GM15510 (cell line): ENCODE data around the gene PHTF2.

Experiments
- POLR2A ChIP-seq: IDR thresholded peaks from 3 replicates; pipeline ENCODE4 v1.6.1; 2011; ENCODE audit warnings: borderline replicate concordance; ENCODE audit not compliant: insufficient read length; ENCODE audit errors: extremely low read depth

The PHTF2 gene

GRCh38 chr7:77879272-77879671, 80.7 kb downstream of the PHTF2 start:
- TF ChIP-seq POLR2A, result no peak

GRCh38 chr7:77881871-77882270, 83.3 kb downstream of the PHTF2 start:
- TF ChIP-seq POLR2A, result no peak

GRCh38 chr7:77885155-77885554, 86.6 kb downstream of the PHTF2 start:
- no peak for TF ChIP-seq POLR2A

- no peak for TF ChIP-seq POLR2A
Measured at GRCh38 chr7:77887567-77887966, 89.0 kb downstream of the PHTF2 start.

GRCh38 chr7:77888998-77889397, 90.4 kb downstream of the PHTF2 start:
- no peak for TF ChIP-seq POLR2A

- TF ChIP-seq POLR2A, result no peak
Measured at GRCh38 chr7:77893813-77894212, 95.2 kb downstream of the PHTF2 start.

- TF ChIP-seq POLR2A, result no peak
Measured at GRCh38 chr7:77894574-77895091, 96.1 kb downstream of the PHTF2 start.

GRCh38 chr7:77895905-77896304, 97.3 kb downstream of the PHTF2 start:
- TF ChIP-seq POLR2A, result no peak

GRCh38 chr7:77897004-77897547, 98.5 kb downstream of the PHTF2 start:
- TF ChIP-seq POLR2A, result no peak

GRCh38 chr7:77899516-77899915, 100.9 kb downstream of the PHTF2 start:
- no peak for TF ChIP-seq POLR2A

GRCh38 chr7:77903597-77903996, 105.0 kb downstream of the PHTF2 start:
- TF ChIP-seq POLR2A, result no peak

- no peak for TF ChIP-seq POLR2A
Measured at GRCh38 chr7:77904252-77904651, 105.7 kb downstream of the PHTF2 start.

- TF ChIP-seq POLR2A, result no peak
Measured at GRCh38 chr7:77907281-77907680, 108.7 kb downstream of the PHTF2 start.

- TF ChIP-seq POLR2A, result no peak
Measured at GRCh38 chr7:77908664-77909063, 110.1 kb downstream of the PHTF2 start.

GRCh38 chr7:77910124-77910523, 111.6 kb downstream of the PHTF2 start:
- no peak for TF ChIP-seq POLR2A

GRCh38 chr7:77912293-77912692, 113.7 kb downstream of the PHTF2 start:
- no peak for TF ChIP-seq POLR2A

GRCh38 chr7:77913977-77914607, 115.5 kb downstream of the PHTF2 start:
- no peak for TF ChIP-seq POLR2A

- TF ChIP-seq POLR2A, result no peak
Measured at GRCh38 chr7:77917500-77918262, 119.1 kb downstream of the PHTF2 start.
